DND-41 (cell line): ENCODE results near the gene PAPOLG.
A peak's percentile ranks its signal among the peaks of the same experiment; 100 is the strongest.

Source experiments
- CTCF ChIP-seq: IDR thresholded peaks from 2 replicates; pipeline ENCODE4 v1.5.1; 2012; ENCODE audit warnings: borderline replicate concordance, low read length, moderate library complexity, mild to moderate bottlenecking; ENCODE audit not compliant: poor library complexity, severe bottlenecking; ENCODE audit errors: extremely low read depth
- EZH2 ChIP-seq: IDR thresholded peaks from 3 replicates; pipeline ENCODE4 v1.6.1; 2012; ENCODE audit warnings: borderline replicate concordance, low read depth, mild to moderate bottlenecking, moderate library complexity, low read length, inconsistent platforms; ENCODE audit not compliant: severe bottlenecking

- peak; percentile 75 for TF ChIP-seq CTCF
- no peak for TF ChIP-seq EZH2
Observed at GRCh38 chr2:60707750-60708371, 48.2 kb upstream of the PAPOLG start.
